OCI-LY7 (cell line): ENCODE results near the gene CALM1. TPM values are rescaled to one million over a fixed set of nuclear protein-coding genes. Genes with fewer than 3 reads are reported as not detected.

Experiments
- Bru-seq: library from RNA; stranded (reverse); fragments of 400-500 nt; gene quantifications from one replicate; lab custom pipeline; 2021; lab: Mats Ljungman, UMichigan
- BruChase-seq, 2 experiments: library from RNA; stranded (reverse); fragments of 400-500 nt; gene quantifications; one replicate each; lab custom pipeline; 2021; lab: Mats Ljungman, UMichigan
- BruUV-seq: library from RNA; stranded (reverse); fragments of 400-500 nt; replicated peaks from 2 replicates; lab custom pipeline; 2021; lab: Mats Ljungman, UMichigan
- CTCF ChIA-PET: fragments of 300-600 bp; sonication (Branson Sonifier 250); formaldehyde crosslinking; loops from one replicate; lab custom pipeline; 2022; ENCODE audit warnings: antibody characterized with exemption; ENCODE audit not compliant: unreplicated experiment; lab: Charles Lee
- POLR2A ChIA-PET: fragments of 300-600 bp; sonication (Branson Sonifier 250); formaldehyde crosslinking; loops from one replicate; lab custom pipeline; 2022; ENCODE audit warnings: antibody characterized with exemption; lab: Charles Lee
- DNase-seq: peaks from one replicate; pipeline ENCODE4 v3.0.0-alpha.2; 2015; ENCODE audit warnings: low spot score
- H2AFZ ChIP-seq: fragments of 200-600 bp; sonication (generic), shearing (Covaris generic); 2 replicates; pipeline ENCODE4 v1.6.1; 2014; ENCODE audit warnings: mild to moderate bottlenecking, antibody characterized with exemption, low read length, moderate library complexity
- H3K27ac ChIP-seq: fragments of 200-600 bp; sonication (generic); 2 replicates; pipeline ENCODE4 v1.5.1; 2014; ENCODE audit warnings: mixed run types, low read depth, mild to moderate bottlenecking, moderate library complexity, low read length, inconsistent platforms; ENCODE audit not compliant: poor library complexity, severe bottlenecking
- H3K36me3 ChIP-seq: fragments of 200-600 bp; sonication (generic); 2 replicates; pipeline ENCODE4 v1.6.1; 2014; ENCODE audit warnings: mild to moderate bottlenecking, antibody characterized with exemption, low read length, moderate library complexity, mixed read lengths; ENCODE audit not compliant: insufficient read depth
- H3K4me1 ChIP-seq: fragments of 200-600 bp; sonication (generic); 2 replicates; pipeline ENCODE4 v1.5.1; 2014; ENCODE audit warnings: mild to moderate bottlenecking, low read length; ENCODE audit not compliant: insufficient read depth, poor library complexity, severe bottlenecking
- H3K4me2 ChIP-seq: fragments of 200-600 bp; sonication (generic); 2 replicates; pipeline ENCODE4 v1.6.1; 2014; ENCODE audit warnings: mild to moderate bottlenecking, low read length
- H3K4me3 ChIP-seq: fragments of 200-600 bp; sonication (generic); 2 replicates; pipeline ENCODE4 v1.5.1; 2014; ENCODE audit warnings: mild to moderate bottlenecking, low read depth, low read length; ENCODE audit not compliant: poor library complexity, severe bottlenecking
- H3K79me2 ChIP-seq: fragments of 200-600 bp; sonication (generic); 2 replicates; pipeline ENCODE4 v1.6.1; 2016; ENCODE audit warnings: low read depth, mild to moderate bottlenecking, low read length, moderate library complexity, mixed read lengths; ENCODE audit not compliant: insufficient read depth
- H3K9me2 ChIP-seq: fragments of 200-600 bp; sonication (generic); 2 replicates; pipeline ENCODE4 v1.6.1; 2016; ENCODE audit warnings: mild to moderate bottlenecking, low read length, mixed read lengths; ENCODE audit not compliant: insufficient read depth
- H3K9me3 ChIP-seq: fragments of 200-600 bp; sonication (generic); 2 replicates; pipeline ENCODE4 v1.6.1; 2014; ENCODE audit warnings: mild to moderate bottlenecking, mixed run types, low read length, mixed read lengths
- H4K20me1 ChIP-seq: fragments of 200-600 bp; sonication (generic); 2 replicates; pipeline ENCODE4 v1.6.1; 2014; ENCODE audit warnings: mild to moderate bottlenecking, antibody characterized with exemption, low read length, moderate library complexity, mixed read lengths; ENCODE audit not compliant: insufficient read depth
- EZH2phosphoT487 ChIP-seq: fragments of 200-600 bp; sonication (generic); IDR thresholded peaks from 2 replicates; pipeline ENCODE4 v1.6.1; 2018; ENCODE audit warnings: low read depth, borderline replicate concordance, mild to moderate bottlenecking, mixed run types, antibody characterized with exemption, low read length, moderate library complexity, mixed read lengths
- intact Hi-C: fragments of 100-400 bp; cut with micrococcal nuclease; formaldehyde crosslinking; loops from one replicate; pipeline ENCODE4 v1.10.0; 2022; ENCODE audit not compliant: unreplicated experiment
- long read RNA-seq: library from polyadenylated mRNA; stranded (forward); transcript quantifications from one replicate; pipeline ENCODE4 v2.0.0, GENCODE V29; 2022
- total RNA-seq, 2 experiments: library from RNA; depleted of rRNA in 1 of 2; stranded (reverse); fragments of >200 nt in 1 of 2; shearing (Covaris generic) in 1 of 2; gene quantifications; 2 replicates each; pipeline ENCODE4 v1.2.3, GENCODE V29; 2014 to 2022
- TF ChIP-seq, protein P1 (sequence below): fragments of 200-600 bp; sonication (generic); conservative IDR thresholded peaks from 2 replicates; pipeline ENCODE4 v1.5.1; 2014; ENCODE audit warnings: mild to moderate bottlenecking, antibody characterized with exemption, low read length, moderate library complexity, mixed read lengths

CALM1 gene
- total RNA-seq (2014; rRNA removed; shearing (Covaris generic)) (311 and 323 TPM in 2 replicates), total RNA-seq (2022) (282 and 288 TPM in 2 replicates), Bru-seq, nascent RNA (percentile 92 among the genes with signal in this experiment), BruChase-seq, experiment 1, labeled RNA remaining after a 6-hour chase (percentile 98 among the genes with signal in this experiment), BruChase-seq, experiment 2, labeled RNA remaining after a 2-hour chase (percentile 98 among the genes with signal in this experiment)
- long read RNA-seq, full-length matches to known transcripts = 1,083 of 1,111 reads
- long read RNA-seq, partial matches to known transcripts = 5 of 1,111 reads
- long read RNA-seq, other reads (novel, unspliced or antisense) = 23 of 1,111 reads

GRCh38 chr14:90396341-90397339 is at the start of gene CALM1:
Gene CALM1 (plus strand): TSS chr14:90397029. CDS start chr14:90397231, 202 bp downstream.
- Histone ChIP-seq H3K9me2 (no peaks in the 10 kb centered on the region), H3K4me2 (peak within 1 kb of the TSS; percentile 83), H3K4me3 (peak within 1 kb of the TSS; percentile 100), H3K9me3 (no peaks in the 10 kb centered on the region), H3K4me1 (peaks cover 20% of the 10 kb centered on the region), H2AFZ (peak within 1 kb of the TSS; percentile 59), H4K20me1 (peaks cover 25% of the 10 kb centered on the region), H3K79me2 (peaks cover 38% of the 10 kb centered on the region), H3K36me3 (peaks cover 24% of the 10 kb centered on the region), H3K27ac (peak within 1 kb of the TSS; percentile 79)
- DNase-seq = peak; percentile 94
- intact Hi-C loops = loop anchor here (1.0 to 5.0 kb wide), 5 partner anchors 13 to 666 kb away; partner anchors contain the start of genes NRDE2, PSMC1, RPS6KA5 and TDP1
- CTCF ChIA-PET = no interaction called here
- TF ChIP-seq, protein P1, sequence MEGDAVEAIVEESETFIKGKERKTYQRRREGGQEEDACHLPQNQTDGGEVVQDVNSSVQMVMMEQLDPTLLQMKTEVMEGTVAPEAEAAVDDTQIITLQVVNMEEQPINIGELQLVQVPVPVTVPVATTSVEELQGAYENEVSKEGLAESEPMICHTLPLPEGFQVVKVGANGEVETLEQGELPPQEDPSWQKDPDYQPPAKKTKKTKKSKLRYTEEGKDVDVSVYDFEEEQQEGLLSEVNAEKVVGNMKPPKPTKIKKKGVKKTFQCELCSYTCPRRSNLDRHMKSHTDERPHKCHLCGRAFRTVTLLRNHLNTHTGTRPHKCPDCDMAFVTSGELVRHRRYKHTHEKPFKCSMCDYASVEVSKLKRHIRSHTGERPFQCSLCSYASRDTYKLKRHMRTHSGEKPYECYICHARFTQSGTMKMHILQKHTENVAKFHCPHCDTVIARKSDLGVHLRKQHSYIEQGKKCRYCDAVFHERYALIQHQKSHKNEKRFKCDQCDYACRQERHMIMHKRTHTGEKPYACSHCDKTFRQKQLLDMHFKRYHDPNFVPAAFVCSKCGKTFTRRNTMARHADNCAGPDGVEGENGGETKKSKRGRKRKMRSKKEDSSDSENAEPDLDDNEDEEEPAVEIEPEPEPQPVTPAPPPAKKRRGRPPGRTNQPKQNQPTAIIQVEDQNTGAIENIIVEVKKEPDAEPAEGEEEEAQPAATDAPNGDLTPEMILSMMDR = no peak
- POLR2A ChIA-PET = interaction anchor here (0.6 to 3.2 kb wide), 3 partner anchors 10 to 1576 kb away, joined by 3 to 33 read pairs (median 7); no protein-coding TSS in a partner anchor
- BruUV-seq = TSS peak; percentile 94

GRCh38 chr14:90348270-90348669 is 48.6 kb upstream of the CALM1 start:
- H3K4me2 ChIP-seq = no peak overlapping the region
- H3K79me2 ChIP-seq = no peaks in the 10 kb centered on the region
- intact Hi-C loops = no loop called here
- no TSS peak for BruUV-seq
- CTCF ChIA-PET = no interaction called here
- no peak overlapping the region for H3K27ac ChIP-seq
- no peaks in the 10 kb centered on the region for H3K9me3 ChIP-seq
- no peaks in the 10 kb centered on the region for H3K4me1 ChIP-seq
- POLR2A ChIA-PET = no interaction called here
- H4K20me1 ChIP-seq = no peaks in the 10 kb centered on the region
- no peaks in the 10 kb centered on the region for H3K36me3 ChIP-seq
- no peak overlapping the region for H3K4me3 ChIP-seq
- no peak overlapping the region for H2AFZ ChIP-seq
- TF ChIP-seq, protein P1 = no peak
- TF ChIP-seq EZH2phosphoT487 = no peak
- H3K9me2 ChIP-seq = no peaks in the 10 kb centered on the region
- no peak for DNase-seq
